Calu3 (cell line): Measurements from ENCODE around the gene TRPM1. TPM values are rescaled to one million over a fixed set of nuclear protein-coding genes. Genes with fewer than 3 reads are reported as not detected.

Experiments used
- BruUV-seq: library from RNA; stranded (reverse); fragments of 400-500 nt; replicated peaks from 2 replicates; lab custom pipeline; 2021; lab: Mats Ljungman, UMichigan
- CTCF ChIA-PET: fragments of 300-600 bp; sonication (Branson Sonifier 250); formaldehyde crosslinking; loops from one replicate; lab custom pipeline; 2022; ENCODE audit warnings: antibody characterized with exemption; lab: Charles Lee
- DNase-seq: peaks from one replicate; pipeline ENCODE4 v3.0.0; 2022
- H3K27ac Mint-ChIP-seq: one replicate; pipeline ENCODE4 v1.8.0; 2022; ENCODE audit warnings: mixed read lengths; ENCODE audit not compliant: unreplicated experiment
- H3K27me3 Mint-ChIP-seq: one replicate; pipeline ENCODE4 v1.8.0; 2022; ENCODE audit warnings: mixed read lengths; ENCODE audit not compliant: unreplicated experiment
- H3K36me3 Mint-ChIP-seq: one replicate; pipeline ENCODE4 v1.8.0; 2022; ENCODE audit warnings: mild to moderate bottlenecking, moderate library complexity, mixed read lengths; ENCODE audit not compliant: insufficient read depth, unreplicated experiment
- H3K4me1 Mint-ChIP-seq: one replicate; pipeline ENCODE4 v1.8.0; 2022; ENCODE audit warnings: mild to moderate bottlenecking, low read depth, mixed read lengths; ENCODE audit not compliant: unreplicated experiment
- H3K4me3 Mint-ChIP-seq: one replicate; pipeline ENCODE4 v1.8.0; 2022; ENCODE audit warnings: mild to moderate bottlenecking, low read depth, moderate library complexity, mixed read lengths; ENCODE audit not compliant: unreplicated experiment
- H3K9me3 Mint-ChIP-seq: one replicate; pipeline ENCODE4 v1.8.0; 2022; ENCODE audit warnings: low read depth, mixed read lengths; ENCODE audit not compliant: unreplicated experiment
- CTCF ChIP-seq: fragments of 200-600 bp; IDR thresholded peaks from one replicate; pipeline ENCODE4 v1.8.0; 2022; ENCODE audit warnings: antibody characterized with exemption; ENCODE audit not compliant: unreplicated experiment
- intact Hi-C: fragments of 100-400 bp; cut with micrococcal nuclease; formaldehyde crosslinking; loops from one replicate; pipeline ENCODE4 v1.10.0; 2022; ENCODE audit not compliant: unreplicated experiment
- total RNA-seq: library from RNA; stranded (reverse); gene quantifications from 2 replicates; pipeline ENCODE4 v1.2.3, GENCODE V29; 2022

Gene TRPM1
- total RNA-seq, 1 experiment from 2014 or later = not detected

- no TSS peak for BruUV-seq
- CTCF ChIA-PET = no interaction called here
- Mint-ChIP-seq H3K27ac (no peak overlapping the region), H3K9me3 (no peaks in the 10 kb centered on the region), H3K4me1 (peaks cover 11% of the 10 kb centered on the region), H3K36me3 (no peaks in the 10 kb centered on the region), H3K27me3 (no peaks in the 10 kb centered on the region), H3K4me3 (no peak overlapping the region)
- intact Hi-C loops = no loop called here
- TF ChIP-seq CTCF = no peak
- no peak for DNase-seq
Observed at GRCh38 chr15:31019986-31020385, 81.5 kb downstream of the TRPM1 start.

GRCh38 chr15:31017311-31017710, 84.2 kb downstream of the TRPM1 start:
- BruUV-seq = no TSS peak
- Mint-ChIP-seq H3K9me3 (no peaks in the 10 kb centered on the region), H3K36me3 (no peaks in the 10 kb centered on the region), H3K27me3 (no peaks in the 10 kb centered on the region), H3K27ac (no peak overlapping the region), H3K4me1 (no peaks in the 10 kb centered on the region), H3K4me3 (no peak overlapping the region)
- intact Hi-C loops = no loop called here
- no peak for DNase-seq
- TF ChIP-seq CTCF = no peak
- CTCF ChIA-PET = no interaction called here

- Mint-ChIP-seq H3K36me3 (no peaks in the 10 kb centered on the region), H3K4me1 (no peaks in the 10 kb centered on the region), H3K9me3 (no peaks in the 10 kb centered on the region), H3K27ac (no peak overlapping the region), H3K27me3 (no peaks in the 10 kb centered on the region), H3K4me3 (no peak overlapping the region)
- no peak for DNase-seq
- intact Hi-C loops = no loop called here
- BruUV-seq = no TSS peak
- TF ChIP-seq CTCF = no peak
- CTCF ChIA-PET = no interaction called here
Observed at GRCh38 chr15:31016446-31016915, 85.0 kb downstream of the TRPM1 start.

- no peak overlapping the region for H3K27ac Mint-ChIP-seq
- BruUV-seq = no TSS peak
- TF ChIP-seq CTCF = no peak
- CTCF ChIA-PET = interaction anchor here (0.6 kb wide), 1 partner anchor 17 kb away, joined by 3 read pairs; no protein-coding TSS in a partner anchor
- H3K27me3 Mint-ChIP-seq = no peaks in the 10 kb centered on the region
- no peak for DNase-seq
- no peaks in the 10 kb centered on the region for H3K4me1 Mint-ChIP-seq
- no peaks in the 10 kb centered on the region for H3K36me3 Mint-ChIP-seq
- H3K4me3 Mint-ChIP-seq = no peak overlapping the region
- no peaks in the 10 kb centered on the region for H3K9me3 Mint-ChIP-seq
- intact Hi-C loops = no loop called here
Observed at GRCh38 chr15:31014608-31014925, 87.0 kb downstream of the TRPM1 start.
